ENCODE data around the gene PXDN.
"Not testable (repeated sequence)": the region's sequence is repeated elsewhere in the genome, so short reads cannot be mapped to it uniquely, and the experiment has no call there.

Gene PXDN

GRCh38 chr2:1742681-1743395, 1.5 kb downstream of the PXDN start:
- DNase-seq = peak in 29 of 51 donors; percentile 8 to 64 (median 48)

- no peak for DNase-seq
Observed at GRCh38 chr2:1742301-1742680, 2.0 kb downstream of the PXDN start.

GRCh38 chr2:1741851-1742250, 2.5 kb downstream of the PXDN start:
- DNase-seq = no peak

GRCh38 chr2:1740716-1741589, 3.4 kb downstream of the PXDN start:
- no peak for DNase-seq

GRCh38 chr2:1739961-1740715, 4.2 kb downstream of the PXDN start:
- DNase-seq = no peak

- no peak for DNase-seq
Observed at GRCh38 chr2:1739322-1739957, 4.9 kb downstream of the PXDN start.

- DNase-seq = no peak
Observed at GRCh38 chr2:1738646-1739302, 5.5 kb downstream of the PXDN start.

- DNase-seq = no peak
Observed at GRCh38 chr2:1738163-1738562, 6.2 kb downstream of the PXDN start.

- no peak for DNase-seq
Observed at GRCh38 chr2:1736997-1737480, 7.3 kb downstream of the PXDN start.

- DNase-seq = no peak
Observed at GRCh38 chr2:1736045-1736444, 8.3 kb downstream of the PXDN start.

- not testable (repeated sequence) for DNase-seq
Observed at GRCh38 chr2:1733298-1733697, 11.0 kb downstream of the PXDN start.

GRCh38 chr2:1731963-1732768, 12.1 kb downstream of the PXDN start:
- no peak for DNase-seq

GRCh38 chr2:1731447-1731962, 12.8 kb downstream of the PXDN start:
- DNase-seq = no peak

- no peak for DNase-seq
Observed at GRCh38 chr2:1730015-1730927, 14.0 kb downstream of the PXDN start.

- DNase-seq = no peak
Observed at GRCh38 chr2:1729242-1729641, 15.1 kb downstream of the PXDN start.

- DNase-seq = peak in 7 of 51 donors; percentile 26 to 35 (median 31)
Observed at GRCh38 chr2:1728821-1729220, 15.5 kb downstream of the PXDN start.

- DNase-seq = no peak
Observed at GRCh38 chr2:1727796-1728474, 16.4 kb downstream of the PXDN start.

Measured in hypothalamus (tissue), 51 donors.